ENCODE measurements around the gene ERC2. TPM values are rescaled to one million over a fixed set of nuclear protein-coding genes. Genes with fewer than 3 reads are reported as not detected.
A peak's percentile ranks its signal among the peaks of the same experiment; 100 is the strongest.

ERC2 gene
- total and polyA plus RNA-seq, 2 of the 8 experiments (the other 6 are each of a cell fraction or from before 2014, with no cell fraction given), result 16.4 to 22.8 TPM

DNA sequence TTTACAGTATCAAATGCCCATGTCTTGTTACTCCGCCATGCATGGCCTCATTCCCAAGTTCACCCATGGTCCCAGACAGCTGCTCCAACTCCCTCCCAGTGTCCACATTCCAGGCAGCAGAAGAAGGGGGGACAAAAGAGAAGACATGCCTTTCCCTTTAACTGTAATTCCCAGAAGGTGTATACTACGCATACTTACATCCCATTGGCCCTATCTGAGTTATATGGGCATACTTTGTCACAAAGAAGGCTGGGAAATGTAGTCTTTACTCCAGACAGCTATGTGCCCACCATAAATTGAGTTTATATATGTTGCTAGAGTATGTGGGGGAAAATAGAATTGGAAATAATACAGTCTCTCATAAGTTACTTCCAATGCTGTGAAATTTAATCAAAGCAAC is 70.5 kb downstream of the ERC2 start:
- no peak overlapping the region for H4K5ac ChIP-seq (ENCODE audit: insufficient read length, low read depth, low read length)
- H3K4me3 ChIP-seq (ENCODE audit: extremely low read depth in 1 of 4, insufficient read depth in 2 of 4, low read depth in 3 of 4, low read length in 4 of 4), result no peak overlapping the region
- no peaks in the 10 kb centered on the region for H3K79me2 ChIP-seq (ENCODE audit: control insufficient read depth in 1 of 2, insufficient read depth in 2 of 2, low read length in 2 of 2)
- no peak overlapping the region for H3K18ac ChIP-seq (ENCODE audit: extremely low read depth, low read length)
- 100% methylated on average over 2 of the region's 2 CpGs; no CpG with 5 or more reads in 1 of the 2 experiments for WGBS, 2 experiments (ENCODE audit: extremely low coverage in 1 of 2, insufficient coverage in 1 of 2, insufficient read length in 1 of 2, insufficient replicate concordance in 2 of 2, low coverage in 1 of 2, low lambda C conversion rate in 2 of 2, missing lambda C conversion rate in 1 of 2)
- ChIA-PET CTCF (ENCODE audit: partially characterized antibody) (interaction anchor here (0.6 kb wide), 1 partner anchor 915 kb away, joined by 3 read pairs; no protein-coding TSS in a partner anchor), POLR2A (ENCODE audit: partially characterized antibody) (no interaction called here)
- no peak overlapping the region for H2AK5ac ChIP-seq (ENCODE audit: low read depth, low read length)
- no peak overlapping the region for H4K91ac ChIP-seq (replicated peaks; ENCODE audit: insufficient read length, low read length)
- H3K23ac ChIP-seq (ENCODE audit: insufficient read length), result no peak overlapping the region
- H2BK12ac ChIP-seq (ENCODE audit: low read depth, low read length), result no peak overlapping the region
- no peak overlapping the region for H2BK15ac ChIP-seq (ENCODE audit: low read length)
- no peaks in the 10 kb centered on the region; the same call in 1 of the 2 replicates for H3K79me1 ChIP-seq (ENCODE audit: low read depth, low read length)
- no peak overlapping the region for H3K4me2 ChIP-seq (ENCODE audit: insufficient read depth in 1 of 2, low read depth in 2 of 2, low read length in 2 of 2)
- H2BK20ac ChIP-seq (ENCODE audit: low read length), result no peak overlapping the region
- H2BK5ac ChIP-seq (ENCODE audit: low read depth, low read length), result no peak overlapping the region
- no peaks in the 10 kb centered on the region for H3K9me3 ChIP-seq (ENCODE audit: insufficient read depth in 2 of 2, low read depth in 1 of 2, low read length in 1 of 2)
- H2AFZ ChIP-seq (ENCODE audit: low read length), result no peak overlapping the region
- H3K27ac ChIP-seq (ENCODE audit: low read depth, low read length), result no peak overlapping the region
- DNase-seq (ENCODE audit: low read depth in 1 of 2, low spot score in 2 of 2) (no peak), FAIRE-seq (no peak)
- no peaks in the 10 kb centered on the region; a peak in 1 of 8 replicates for H3K36me3 ChIP-seq (ENCODE audit: control insufficient read depth in 2 of 4, insufficient read depth in 4 of 4, low read length in 3 of 4)
- H3K27me3 ChIP-seq (replicated peaks in 1 of 4; ENCODE audit: control insufficient read depth in 3 of 4, extremely low read depth in 1 of 4, insufficient read depth in 3 of 4, low read length in 3 of 4), result no peaks in the 10 kb centered on the region
- no peak overlapping the region for H3K56ac ChIP-seq (replicated peaks; ENCODE audit: insufficient read length, low read depth, low read length)
- H3K23me2 ChIP-seq (ENCODE audit: low read depth, low read length), result no peaks in the 10 kb centered on the region; the same call in 1 of the 2 replicates
- H3K4me1 ChIP-seq (replicated peaks in 1 of 4; ENCODE audit: control insufficient read depth in 3 of 4, insufficient read depth in 4 of 4, low read length in 3 of 4), result peaks cover 0 to 3% (median 0%) of the 10 kb centered on the region in 4 experiments; a peak in 1 of 7 replicates
- no peak overlapping the region for H3K14ac ChIP-seq (ENCODE audit: insufficient read length)
- H3K4ac ChIP-seq (replicated peaks; ENCODE audit: insufficient read length, low read depth, low read length), result no peak overlapping the region
- H4K20me1 ChIP-seq (replicated peaks in 1 of 2; ENCODE audit: control insufficient read depth in 1 of 2, insufficient read depth in 2 of 2, low read length in 2 of 2), result peaks cover 0 to 2% of the 10 kb centered on the region in 2 experiments
- H3K9ac ChIP-seq (replicated peaks in 1 of 4; ENCODE audit: extremely low read depth in 1 of 4, low read depth in 3 of 4, low read length in 3 of 4), result no peak overlapping the region
- H4K8ac ChIP-seq (ENCODE audit: extremely low read depth, insufficient read depth, low read length), result no peak overlapping the region
- TF ChIP-seq CBX5 (IDR thresholded peaks at IDR 0.05; ENCODE audit: low read depth, low read length) (no peak), SIX5 (IDR thresholded peaks at IDR 0.05; ENCODE audit: low read depth, low read length) (peak; percentile 17; the same call in 1 of the 2 replicates)
- no peak overlapping the region for H2BK120ac ChIP-seq (replicated peaks; ENCODE audit: low read depth, low read length)

Data from H1 (cell line).